Neural cell (in vitro differentiated cells): ENCODE measurements around the gene KCNH2. TPM values are rescaled to one million over a fixed set of nuclear protein-coding genes. Genes with fewer than 3 reads are reported as not detected.

ENCODE experiments used
- H2AFZ ChIP-seq: fragments of 200-600, 300-800 bp; sonication (generic), shearing (Covaris generic); 2 replicates; pipeline ENCODE4 v1.6.0; 2014; ENCODE audit warnings: low read depth, mild to moderate bottlenecking, antibody characterized with exemption, low read length, moderate library complexity
- H3F3A ChIP-seq: fragments of 200-600 bp; shearing (Covaris generic); 2 replicates; pipeline ENCODE4 v1.6.1; 2016; ENCODE audit warnings: mild to moderate bottlenecking, moderate library complexity, mixed read lengths, antibody characterized with exemption, low read length; ENCODE audit not compliant: insufficient read depth, poor library complexity, severe bottlenecking
- H3K27ac ChIP-seq: fragments of 200-600, 300-800 bp; sonication (generic), shearing (Covaris generic); 2 replicates; pipeline ENCODE4 v1.5.1; 2014; ENCODE audit warnings: mild to moderate bottlenecking, low read length, moderate library complexity
- H3K27me3 ChIP-seq: fragments of 300-800, 200-600 bp; sonication (generic), shearing (Covaris generic); 2 replicates; pipeline ENCODE4 v1.6.0; 2014; ENCODE audit warnings: mild to moderate bottlenecking, low read depth, low read length, moderate library complexity; ENCODE audit not compliant: insufficient read depth
- H3K36me3 ChIP-seq: fragments of 300-800, 200-600 bp; sonication (generic), shearing (Covaris generic); 2 replicates; pipeline ENCODE4 v1.5.1; 2014; ENCODE audit warnings: mild to moderate bottlenecking, antibody characterized with exemption, low read length, moderate library complexity; ENCODE audit not compliant: insufficient read depth
- H3K4me2 ChIP-seq: fragments of 300-800, 200-600 bp; sonication (generic), shearing (Covaris generic); 2 replicates; pipeline ENCODE4 v1.6.0; 2014; ENCODE audit warnings: mild to moderate bottlenecking, low read length
- H3K4me3 ChIP-seq: fragments of 300-800, 200-600 bp; sonication (generic), shearing (Covaris generic); 2 replicates; pipeline ENCODE4 v1.5.1; 2014; ENCODE audit warnings: mild to moderate bottlenecking, low read length, moderate library complexity
- H3K79me2 ChIP-seq: fragments of 200-600 bp; shearing (Covaris generic); replicated peaks from 2 replicates; pipeline ENCODE4 v1.6.0; 2014; ENCODE audit warnings: mild to moderate bottlenecking, low read length, moderate library complexity; ENCODE audit not compliant: insufficient read depth
- H3K9ac ChIP-seq: fragments of 300-800, 200-600 bp; sonication (generic), shearing (Covaris generic); 2 replicates; pipeline ENCODE4 v1.6.1; 2016; ENCODE audit warnings: mild to moderate bottlenecking, low read length, mixed read lengths
- H3K9me2 ChIP-seq: fragments of 200-600 bp; shearing (Covaris generic); 2 replicates; pipeline ENCODE4 v1.6.1; 2016; ENCODE audit warnings: mild to moderate bottlenecking, low read length, mixed read lengths; ENCODE audit not compliant: insufficient read depth
- H3K9me3 ChIP-seq: fragments of 200-600, 300-800 bp; sonication (generic), shearing (Covaris generic); 2 replicates; pipeline ENCODE4 v1.6.1; 2016; ENCODE audit warnings: mild to moderate bottlenecking, mixed run types, low read length, moderate library complexity, mixed read lengths
- H4K20me1 ChIP-seq: fragments of 200-600 bp; shearing (Covaris generic); 2 replicates; pipeline ENCODE4 v1.6.1; 2016; ENCODE audit warnings: mild to moderate bottlenecking, mixed run types; ENCODE audit not compliant: insufficient read depth
- EP300 ChIP-seq: fragments of 450-650 bp; conservative IDR thresholded peaks from 2 replicates; pipeline ENCODE4 v1.6.1; 2014; ENCODE audit warnings: antibody characterized with exemption, mild to moderate bottlenecking, moderate library complexity; ENCODE audit not compliant: poor library complexity, severe bottlenecking
- EZH2 ChIP-seq: fragments of 200-600, 300-800 bp; shearing (Covaris generic), sonication (generic); IDR thresholded peaks from 2 replicates; pipeline ENCODE4 v1.6.1; 2014; ENCODE audit warnings: antibody characterized with exemption, low read length, borderline replicate concordance, mild to moderate bottlenecking; ENCODE audit not compliant: insufficient read depth, poor library complexity, severe bottlenecking
- MXI1 ChIP-seq: fragments of 450-650 bp; conservative IDR thresholded peaks from 2 replicates; pipeline ENCODE4 v1.6.1; 2014; ENCODE audit warnings: antibody characterized with exemption, mild to moderate bottlenecking; ENCODE audit not compliant: poor library complexity, severe bottlenecking
- POLR2AphosphoS5 ChIP-seq: IDR thresholded peaks from 2 replicates; pipeline ENCODE4 v1.6.1; 2012
- RAD21 ChIP-seq: fragments of 450-650 bp; conservative IDR thresholded peaks from 2 replicates; pipeline ENCODE4 v1.6.1; 2014; ENCODE audit warnings: antibody characterized with exemption, mild to moderate bottlenecking, moderate library complexity
- REST ChIP-seq: IDR thresholded peaks from 2 replicates; pipeline ENCODE4 v1.6.1; 2012; ENCODE audit warnings: borderline replicate concordance
- SMC3 ChIP-seq: fragments of 450-650 bp; conservative IDR thresholded peaks from 2 replicates; pipeline ENCODE4 v1.6.1; 2014; ENCODE audit warnings: antibody characterized with exemption, mild to moderate bottlenecking, moderate library complexity; ENCODE audit not compliant: poor library complexity
- TAF1 ChIP-seq: IDR thresholded peaks from 2 replicates; pipeline ENCODE4 v1.6.1; 2012; ENCODE audit warnings: low read depth
- polyA plus RNA-seq: library from polyadenylated mRNA; depleted of rRNA; stranded (reverse); fragments of >200 nt; gene quantifications from 2 replicates; pipeline ENCODE4 v1.2.3, GENCODE V29; 2014
- TF ChIP-seq, protein P1 (sequence below): fragments of 450-650 bp; IDR thresholded peaks from 2 replicates; pipeline ENCODE4 v1.5.1; 2014; ENCODE audit warnings: antibody characterized with exemption, mild to moderate bottlenecking, moderate library complexity; ENCODE audit not compliant: poor library complexity, severe bottlenecking

KCNH2 gene
- polyA plus RNA-seq, 1 donor from 2014 or later: 24.4 TPM

DNA sequence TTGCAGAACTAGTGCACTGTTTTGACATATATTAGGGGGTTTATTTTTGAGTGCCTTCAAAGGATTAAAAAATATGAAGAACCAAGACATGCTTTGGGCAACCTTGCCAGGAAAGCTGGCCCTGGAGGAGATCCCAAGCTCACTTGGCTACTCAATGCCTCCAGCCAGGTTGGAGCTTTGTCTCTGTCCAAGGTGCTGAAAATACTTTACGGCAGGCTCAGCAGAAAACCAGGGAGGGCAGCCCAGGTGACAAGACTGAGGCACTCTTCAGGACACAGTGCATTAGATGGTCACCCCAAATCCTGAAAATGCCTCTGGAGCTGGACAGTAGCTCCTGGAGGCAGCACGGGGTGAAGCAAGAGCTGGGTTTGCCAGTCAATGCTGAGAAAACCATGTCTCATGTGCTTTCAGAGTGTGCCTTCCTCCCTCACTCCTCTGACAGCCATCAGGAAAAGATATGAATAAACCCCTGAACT is 5.8 kb upstream of the KCNH2 start:
- Histone ChIP-seq H2AFZ (no peak overlapping the region), H3K27ac (no peak overlapping the region), H3K36me3 (no peaks in the 10 kb centered on the region), H3F3A (peaks cover 7% of the 10 kb centered on the region), H3K27me3 (no peaks in the 10 kb centered on the region), H3K9me2 (no peaks in the 10 kb centered on the region), H3K9ac (no peak overlapping the region), H3K9me3 (no peaks in the 10 kb centered on the region), H3K4me2 (no peak overlapping the region), H3K4me3 (no peak overlapping the region), H3K79me2 (no peaks in the 10 kb centered on the region), H4K20me1 (no peaks in the 10 kb centered on the region)
- TF ChIP-seq EZH2 (no peak), SMC3 (no peak), EP300 (no peak), POLR2AphosphoS5 (no peak), MXI1 (no peak), TAF1 (no peak), RAD21 (no peak), REST (peak; percentile 74)
- TF ChIP-seq, protein P1, sequence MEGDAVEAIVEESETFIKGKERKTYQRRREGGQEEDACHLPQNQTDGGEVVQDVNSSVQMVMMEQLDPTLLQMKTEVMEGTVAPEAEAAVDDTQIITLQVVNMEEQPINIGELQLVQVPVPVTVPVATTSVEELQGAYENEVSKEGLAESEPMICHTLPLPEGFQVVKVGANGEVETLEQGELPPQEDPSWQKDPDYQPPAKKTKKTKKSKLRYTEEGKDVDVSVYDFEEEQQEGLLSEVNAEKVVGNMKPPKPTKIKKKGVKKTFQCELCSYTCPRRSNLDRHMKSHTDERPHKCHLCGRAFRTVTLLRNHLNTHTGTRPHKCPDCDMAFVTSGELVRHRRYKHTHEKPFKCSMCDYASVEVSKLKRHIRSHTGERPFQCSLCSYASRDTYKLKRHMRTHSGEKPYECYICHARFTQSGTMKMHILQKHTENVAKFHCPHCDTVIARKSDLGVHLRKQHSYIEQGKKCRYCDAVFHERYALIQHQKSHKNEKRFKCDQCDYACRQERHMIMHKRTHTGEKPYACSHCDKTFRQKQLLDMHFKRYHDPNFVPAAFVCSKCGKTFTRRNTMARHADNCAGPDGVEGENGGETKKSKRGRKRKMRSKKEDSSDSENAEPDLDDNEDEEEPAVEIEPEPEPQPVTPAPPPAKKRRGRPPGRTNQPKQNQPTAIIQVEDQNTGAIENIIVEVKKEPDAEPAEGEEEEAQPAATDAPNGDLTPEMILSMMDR: no peak

- Histone ChIP-seq H3K9me2 (no peaks in the 10 kb centered on the region), H3K27ac (no peak overlapping the region), H3K9me3 (no peaks in the 10 kb centered on the region), H3F3A (peaks cover 7% of the 10 kb centered on the region), H4K20me1 (no peaks in the 10 kb centered on the region), H3K27me3 (no peaks in the 10 kb centered on the region), H3K36me3 (no peaks in the 10 kb centered on the region), H3K4me2 (no peak overlapping the region), H3K79me2 (peaks cover 1% of the 10 kb centered on the region), H3K9ac (no peak overlapping the region), H2AFZ (no peak overlapping the region), H3K4me3 (no peak overlapping the region)
- TF ChIP-seq SMC3 (no peak), EZH2 (no peak), EP300 (no peak), POLR2AphosphoS5 (no peak), RAD21 (no peak), REST (no peak), MXI1 (no peak), TAF1 (no peak)
- TF ChIP-seq, protein P1: no peak
Observed at GRCh38 chr7:150982351-150982750, 4.2 kb upstream of the KCNH2 start.
